IMR-90 (cell line): ENCODE measurements around the gene KRTAP3-2. TPM values are rescaled to one million over a fixed set of nuclear protein-coding genes. Genes with fewer than 3 reads are reported as not detected.

Experiments
- ATAC-seq: fragments of 200-7000 bp; cut with Tn5 transposase; 2 replicates; pipeline ENCODE4 v1.9.1; 2020; ENCODE audit warnings: low read depth, mild to moderate bottlenecking, moderate library complexity
- BruUV-seq: library from RNA; stranded (reverse); fragments of 400-500 nt; replicated peaks from 2 replicates; lab custom pipeline; 2021; lab: Mats Ljungman, UMichigan
- CTCF ChIA-PET: fragments of 300-600 bp; formaldehyde crosslinking; extraction: SDS; loops from one replicate; lab custom pipeline; 2021; ENCODE audit warnings: antibody characterized with exemption; lab: Yijun Ruan, JAX
- POLR2A ChIA-PET: fragments of 300-600 bp; sonication (Branson Sonifier 250); formaldehyde crosslinking; loops from one replicate; lab custom pipeline; 2022; ENCODE audit warnings: antibody characterized with exemption; ENCODE audit not compliant: unreplicated experiment; lab: Charles Lee
- DNase-seq: peaks from one replicate; pipeline ENCODE4 v3.0.0; 2013
- H2AFZ ChIP-seq: replicated peaks from 2 replicates; pipeline ENCODE3; 2013; ENCODE audit warnings: low read length, mild to moderate bottlenecking; ENCODE audit not compliant: poor library complexity
- H2AK5ac ChIP-seq: 2 replicates; pipeline ENCODE4 v1.6.1; 2013; ENCODE audit warnings: low read depth, low read length, inconsistent platforms
- H2AK9ac ChIP-seq: replicated peaks from 2 replicates; pipeline ENCODE3; 2013; ENCODE audit warnings: mild to moderate bottlenecking, low read depth, low read length, moderate library complexity; ENCODE audit not compliant: poor library complexity
- H2BK120ac ChIP-seq: 2 replicates; pipeline ENCODE4 v1.6.1; 2013; ENCODE audit warnings: low read depth, low read length, inconsistent platforms
- H2BK15ac ChIP-seq: 3 replicates; pipeline ENCODE4 v1.6.1; 2013; ENCODE audit warnings: low read depth, low read length, inconsistent platforms
- H2BK20ac ChIP-seq: 2 replicates; pipeline ENCODE4 v1.6.1; 2013; ENCODE audit warnings: low read depth, mild to moderate bottlenecking, inconsistent platforms, low read length, moderate library complexity
- H2BK5ac ChIP-seq: 2 replicates; pipeline ENCODE4 v1.6.1; 2013; ENCODE audit warnings: mild to moderate bottlenecking, low read depth, low read length, inconsistent platforms; ENCODE audit not compliant: poor library complexity, severe bottlenecking
- H3K14ac ChIP-seq: replicated peaks from 2 replicates; pipeline ENCODE4 v1.6.1; 2013; ENCODE audit warnings: low read depth, low read length, inconsistent platforms
- H3K18ac ChIP-seq: 2 replicates; pipeline ENCODE4 v1.6.1; 2013; ENCODE audit warnings: low read depth, low read length, control low read depth
- H3K23ac ChIP-seq: 2 replicates; pipeline ENCODE4 v1.6.1; 2013; ENCODE audit warnings: low read depth, low read length, inconsistent platforms
- H3K27ac ChIP-seq: 2 replicates; pipeline ENCODE4 v1.5.1; 2013; ENCODE audit warnings: mild to moderate bottlenecking, control low read depth, low read length; ENCODE audit not compliant: insufficient read depth
- H3K27me3 ChIP-seq: 2 replicates; pipeline ENCODE4 v1.6.1; 2013; ENCODE audit warnings: low read length; ENCODE audit not compliant: control insufficient read depth, insufficient read depth
- H3K36me3 ChIP-seq: 2 replicates; pipeline ENCODE4 v1.6.1; 2013; ENCODE audit warnings: low read length, mixed read lengths; ENCODE audit not compliant: control insufficient read depth, insufficient read depth
- H3K4ac ChIP-seq: 2 replicates; pipeline ENCODE4 v1.6.1; 2013; ENCODE audit warnings: low read depth, low read length, inconsistent platforms
- H3K4me1 ChIP-seq: 2 replicates; pipeline ENCODE4 v1.6.1; 2013; ENCODE audit warnings: low read length, mixed read lengths; ENCODE audit not compliant: control insufficient read depth, insufficient read depth
- H3K4me2 ChIP-seq: 2 replicates; pipeline ENCODE4 v1.6.1; 2013; ENCODE audit warnings: low read depth, mild to moderate bottlenecking, control low read depth, low read length, moderate library complexity
- H3K4me3 ChIP-seq: 2 replicates; pipeline ENCODE4 v1.5.1; 2013; ENCODE audit warnings: low read depth, mild to moderate bottlenecking, control low read depth, low read length, moderate library complexity; ENCODE audit not compliant: insufficient read depth
- H3K56ac ChIP-seq: 2 replicates; pipeline ENCODE4 v1.6.1; 2013; ENCODE audit warnings: low read length, inconsistent platforms; ENCODE audit not compliant: insufficient read depth; ENCODE audit errors: extremely low read depth
- H3K79me1 ChIP-seq, 2 experiments: 2 replicates each; pipeline ENCODE4 v1.6.1; 2013; ENCODE audit warnings: low read length in 2 of 2, inconsistent platforms in 1 of 2, low read depth in 1 of 2
- H3K9ac ChIP-seq: 2 replicates; pipeline ENCODE4 v1.6.1; 2013; ENCODE audit warnings: low read depth, low read length, control low read depth
- H3K9me1 ChIP-seq: 2 replicates; pipeline ENCODE4 v1.6.1; 2013; ENCODE audit warnings: low read length, inconsistent platforms; ENCODE audit not compliant: insufficient read depth
- H3K9me3 ChIP-seq: 2 replicates; pipeline ENCODE4 v1.6.1; 2013; ENCODE audit warnings: low read length; ENCODE audit not compliant: control insufficient read depth, insufficient read depth
- H4K20me1 ChIP-seq: 2 replicates; pipeline ENCODE4 v1.6.1; 2013; ENCODE audit warnings: low read length, inconsistent platforms; ENCODE audit not compliant: insufficient read depth
- H4K5ac ChIP-seq: 2 replicates; pipeline ENCODE4 v1.6.1; 2013; ENCODE audit warnings: mild to moderate bottlenecking, low read depth, low read length, control low read depth
- H4K8ac ChIP-seq, 2 experiments: 2 replicates each; pipeline ENCODE4 v1.6.1; 2013; ENCODE audit warnings: low read depth in 2 of 2, low read length in 2 of 2, control low read depth in 1 of 2, inconsistent platforms in 1 of 2
- H4K91ac ChIP-seq: 2 replicates; pipeline ENCODE4 v1.6.1; 2013; ENCODE audit warnings: low read depth, low read length, inconsistent platforms; ENCODE audit not compliant: insufficient read depth
- BHLHE40 ChIP-seq: fragments of 150-350 bp; IDR thresholded peaks from 2 replicates; pipeline ENCODE4 v1.6.1; 2016; ENCODE audit warnings: mild to moderate bottlenecking, low read depth, low read length
- CEBPB ChIP-seq: IDR thresholded peaks from 2 replicates; pipeline ENCODE4 v1.6.1; 2012; ENCODE audit warnings: low read depth, low read length, improper control_type of control experiment
- CHD1 ChIP-seq: IDR thresholded peaks from 2 replicates; pipeline ENCODE4 v1.6.1; 2012; ENCODE audit warnings: low read depth, low read length, improper control_type of control experiment
- FOS ChIP-seq: fragments of 150-350 bp; IDR thresholded peaks from 2 replicates; pipeline ENCODE4 v1.6.1; 2016; ENCODE audit warnings: low read depth, low read length
- MAFK ChIP-seq: IDR thresholded peaks from 2 replicates; pipeline ENCODE4 v1.6.1; 2012; ENCODE audit warnings: low read depth, low read length, improper control_type of control experiment
- MAZ ChIP-seq: IDR thresholded peaks from 2 replicates; pipeline ENCODE4 v1.6.1; 2012; ENCODE audit warnings: low read depth, mild to moderate bottlenecking, low read length, improper control_type of control experiment, moderate library complexity, borderline replicate concordance
- NFE2L2 ChIP-seq: fragments of 150-350 bp; IDR thresholded peaks from 2 replicates; pipeline ENCODE4 v1.6.1; 2016; ENCODE audit warnings: low read depth, mild to moderate bottlenecking, low read length
- POLR2A ChIP-seq: IDR thresholded peaks from 2 replicates; pipeline ENCODE4 v1.6.1; 2012; ENCODE audit warnings: mild to moderate bottlenecking, low read depth, low read length
- RAD21 ChIP-seq: IDR thresholded peaks from 2 replicates; pipeline ENCODE4 v1.6.1; 2012; ENCODE audit warnings: low read length, improper control_type of control experiment
- RCOR1 ChIP-seq: IDR thresholded peaks from 2 replicates; pipeline ENCODE4 v1.6.1; 2012; ENCODE audit warnings: mild to moderate bottlenecking, low read length, improper control_type of control experiment; ENCODE audit not compliant: insufficient replicate concordance
- RFX5 ChIP-seq: IDR thresholded peaks from 2 replicates; pipeline ENCODE4 v1.8.0; 2012; ENCODE audit warnings: low read depth, mild to moderate bottlenecking, low read length, moderate library complexity
- SMC3 ChIP-seq: fragments of 150-350 bp; IDR thresholded peaks from 2 replicates; pipeline ENCODE4 v1.6.1; 2016; ENCODE audit warnings: low read depth, mild to moderate bottlenecking, antibody characterized with exemption, low read length, moderate library complexity
- WGBS, 2 experiments: methylation state at CpG; one replicate each; pipeline versions ENCODE4 v1.1.5 to v1.1.7; 2013; ENCODE audit warnings: missing lambda C conversion rate in 2 of 2; ENCODE audit not compliant: insufficient read length in 1 of 2; ENCODE audit errors: extremely low coverage in 2 of 2; 5-methylcytosine and 5-hydroxymethylcytosine counted together
- dilution Hi-C: fragments of 300-500 bp; cut with HindIII; formaldehyde crosslinking; loops from one replicate; pipeline ENCODE4 v1.14.3; 2018; ENCODE audit warnings: low sequenced_read_pairs; ENCODE audit not compliant: unreplicated experiment
- in situ Hi-C: fragments of 300-500 bp; cut with MboI; formaldehyde crosslinking; loops from 3 replicates; pipeline ENCODE4 v1.14.3; 2019; ENCODE audit warnings: low sequenced_read_pairs, inconsistent platforms, mixed read lengths
- intact Hi-C: fragments of 100-400 bp; cut with micrococcal nuclease; formaldehyde crosslinking; loops from 2 replicates; pipeline ENCODE4 v1.10.0; 2022
- polyA plus RNA-seq, 3 experiments: library from polyadenylated mRNA; depleted of rRNA; stranded (reverse); fragments of >200 nt; gene quantifications; 2 replicates each; pipeline ENCODE4 v1.2.3, GENCODE V29; 2012; ENCODE audit warnings: low replicate concordance in 1 of 3
- total RNA-seq: library from RNA; depleted of rRNA; stranded (reverse); fragments of >200 nt; gene quantifications from 2 replicates; pipeline ENCODE4 v1.2.3, GENCODE V29; 2012
- TF ChIP-seq, protein P1 (sequence below): conservative IDR thresholded peaks from 2 replicates; pipeline ENCODE4 v1.5.1; 2012; ENCODE audit warnings: mild to moderate bottlenecking, low read depth, low read length, improper control_type of control experiment
- TF ChIP-seq, protein P2 (sequence below): fragments of 150-350 bp; IDR thresholded peaks from 2 replicates; pipeline ENCODE4 v1.6.1; 2017; ENCODE audit warnings: mild to moderate bottlenecking, antibody characterized with exemption, low read length, low read depth
- TF ChIP-seq, protein P3 (sequence below): fragments of 150-350 bp; IDR thresholded peaks from 2 replicates; pipeline ENCODE4 v1.6.1; 2016; ENCODE audit warnings: low read depth, mild to moderate bottlenecking, low read length, moderate library complexity, borderline replicate concordance

Gene KRTAP3-2
- total and polyA plus RNA-seq, 2 of the 4 experiments (the other 2 are of a cell fraction) = not detected

DNA sequence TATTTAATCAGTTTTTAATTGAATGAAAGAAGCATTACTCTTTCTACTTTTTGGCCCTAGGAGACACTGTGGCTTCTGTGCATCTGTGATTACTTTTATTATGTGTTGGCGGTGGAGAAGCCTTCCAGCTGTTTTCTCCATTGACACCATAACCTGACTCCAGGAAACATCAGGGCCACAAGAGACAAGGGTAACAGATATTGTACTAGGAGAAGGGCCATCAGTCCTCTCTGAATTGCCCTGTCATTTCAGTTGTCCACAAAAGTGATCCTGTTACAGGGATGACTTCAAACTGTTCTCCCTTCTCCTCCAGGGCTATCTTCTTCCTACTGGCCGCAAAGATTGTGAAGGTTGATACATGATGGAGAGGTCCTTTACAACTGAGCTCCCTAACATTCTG lies 47.6 kb downstream of the KRTAP3-2 start:
- Histone ChIP-seq H3K14ac (peak overlapping the region; percentile 75), H3K9ac (no peak overlapping the region), H3K4me1 (peaks cover 12% of the 10 kb centered on the region), H3K9me1 (peaks cover 2% of the 10 kb centered on the region; the same call in 1 of the 2 replicates), H3K4me2 (no peak overlapping the region; the same call in 1 of the 2 replicates), H3K27me3 (no peaks in the 10 kb centered on the region), H4K91ac (peak overlapping the region; percentile 59), H2BK120ac (peak overlapping the region; percentile 85), H2AK5ac (peak overlapping the region; percentile 86), H3K4ac (peak overlapping the region; percentile 45), H3K4me3 (no peak overlapping the region), H4K20me1 (no peaks in the 10 kb centered on the region), H4K5ac (peak overlapping the region; percentile 73), H2BK15ac (peak overlapping the region; percentile 63; the same call in 2 of the 3 replicates), H2AFZ (no peak overlapping the region), H3K23ac (peak overlapping the region; percentile 36; the same call in 1 of the 2 replicates), H4K8ac (peak overlapping the region; percentile 36 to 77), H3K36me3 (no peaks in the 10 kb centered on the region), H2BK20ac (peak overlapping the region; percentile 47), H3K56ac (no peak overlapping the region; the same call in 1 of the 2 replicates), H2AK9ac (no peak overlapping the region), H2BK5ac (peak overlapping the region; percentile 63), H3K27ac (peak overlapping the region; percentile 75), H3K9me3 (no peaks in the 10 kb centered on the region), H3K79me1 (no peaks in the 10 kb centered on the region), H3K18ac (peak overlapping the region; percentile 97)
- TF ChIP-seq, protein P1, sequence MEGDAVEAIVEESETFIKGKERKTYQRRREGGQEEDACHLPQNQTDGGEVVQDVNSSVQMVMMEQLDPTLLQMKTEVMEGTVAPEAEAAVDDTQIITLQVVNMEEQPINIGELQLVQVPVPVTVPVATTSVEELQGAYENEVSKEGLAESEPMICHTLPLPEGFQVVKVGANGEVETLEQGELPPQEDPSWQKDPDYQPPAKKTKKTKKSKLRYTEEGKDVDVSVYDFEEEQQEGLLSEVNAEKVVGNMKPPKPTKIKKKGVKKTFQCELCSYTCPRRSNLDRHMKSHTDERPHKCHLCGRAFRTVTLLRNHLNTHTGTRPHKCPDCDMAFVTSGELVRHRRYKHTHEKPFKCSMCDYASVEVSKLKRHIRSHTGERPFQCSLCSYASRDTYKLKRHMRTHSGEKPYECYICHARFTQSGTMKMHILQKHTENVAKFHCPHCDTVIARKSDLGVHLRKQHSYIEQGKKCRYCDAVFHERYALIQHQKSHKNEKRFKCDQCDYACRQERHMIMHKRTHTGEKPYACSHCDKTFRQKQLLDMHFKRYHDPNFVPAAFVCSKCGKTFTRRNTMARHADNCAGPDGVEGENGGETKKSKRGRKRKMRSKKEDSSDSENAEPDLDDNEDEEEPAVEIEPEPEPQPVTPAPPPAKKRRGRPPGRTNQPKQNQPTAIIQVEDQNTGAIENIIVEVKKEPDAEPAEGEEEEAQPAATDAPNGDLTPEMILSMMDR = no peak
- TF ChIP-seq NFE2L2 = no peak
- TF ChIP-seq CHD1 = no peak
- TF ChIP-seq BHLHE40 = no peak
- TF ChIP-seq CEBPB = no peak
- no peak for TF ChIP-seq MAFK
- no peak for TF ChIP-seq FOS
- TF ChIP-seq, protein P2, sequence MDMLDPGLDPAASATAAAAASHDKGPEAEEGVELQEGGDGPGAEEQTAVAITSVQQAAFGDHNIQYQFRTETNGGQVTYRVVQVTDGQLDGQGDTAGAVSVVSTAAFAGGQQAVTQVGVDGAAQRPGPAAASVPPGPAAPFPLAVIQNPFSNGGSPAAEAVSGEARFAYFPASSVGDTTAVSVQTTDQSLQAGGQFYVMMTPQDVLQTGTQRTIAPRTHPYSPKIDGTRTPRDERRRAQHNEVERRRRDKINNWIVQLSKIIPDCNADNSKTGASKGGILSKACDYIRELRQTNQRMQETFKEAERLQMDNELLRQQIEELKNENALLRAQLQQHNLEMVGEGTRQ = no peak
- TF ChIP-seq, protein P3, sequence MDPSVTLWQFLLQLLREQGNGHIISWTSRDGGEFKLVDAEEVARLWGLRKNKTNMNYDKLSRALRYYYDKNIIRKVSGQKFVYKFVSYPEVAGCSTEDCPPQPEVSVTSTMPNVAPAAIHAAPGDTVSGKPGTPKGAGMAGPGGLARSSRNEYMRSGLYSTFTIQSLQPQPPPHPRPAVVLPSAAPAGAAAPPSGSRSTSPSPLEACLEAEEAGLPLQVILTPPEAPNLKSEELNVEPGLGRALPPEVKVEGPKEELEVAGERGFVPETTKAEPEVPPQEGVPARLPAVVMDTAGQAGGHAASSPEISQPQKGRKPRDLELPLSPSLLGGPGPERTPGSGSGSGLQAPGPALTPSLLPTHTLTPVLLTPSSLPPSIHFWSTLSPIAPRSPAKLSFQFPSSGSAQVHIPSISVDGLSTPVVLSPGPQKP = no peak
- TF ChIP-seq POLR2A = no peak
- TF ChIP-seq RFX5 = no peak
- TF ChIP-seq SMC3 = no peak
- no peak for TF ChIP-seq RCOR1
- no peak for TF ChIP-seq MAZ
- TF ChIP-seq RAD21 = no peak
- dilution Hi-C loops (no loop called here), in situ Hi-C loops (no loop called here), intact Hi-C loops (no loop called here)
- ChIA-PET CTCF (no interaction called here), POLR2A (no interaction called here)
- BruUV-seq = no TSS peak
- ATAC-seq = no peak
- WGBS, 2 experiments = no CpG with 5 or more reads among the region's 2 CpGs
- DNase-seq = no peak
